ENCODE measurements around the gene CCNA2.

CCNA2 gene

GRCh38 chr4:121823505-121824170 is at the start of gene CCNA2:
Gene CCNA2, minus strand, starts transcription at chr4:121823883. Its CDS starts 255 bp downstream, at chr4:121823628.
- Histone ChIP-seq H3K9ac (ENCODE audit: low read length in 2 of 2) (peak within 1 kb of the TSS; percentile 86 to 89), H3K4me3 (ENCODE audit: low read length in 2 of 2) (peak within 1 kb of the TSS; percentile 75 to 82)

GRCh38 chr4:121869841-121870822 is 46.4 kb upstream of the CCNA2 start, which contains the start of gene BBS7:
Gene BBS7, minus strand, starts transcription at chr4:121870474. Its CDS starts 161 bp downstream, at chr4:121870313.
- peak within 1 kb of the TSS; percentile 79 to 92 for H3K4me3 ChIP-seq (ENCODE audit: low read length in 2 of 2)
- peak within 1 kb of the TSS; percentile 88 for H3K27ac ChIP-seq (ENCODE audit: low read length)
- no peaks in the 10 kb centered on the region for H3K27me3 ChIP-seq (ENCODE audit: control insufficient read depth in 1 of 2, insufficient read depth in 2 of 2, low read length in 2 of 2)
- peaks cover 4% of the 10 kb centered on the region for H3K4me1 ChIP-seq (ENCODE audit: control insufficient read depth, insufficient read depth, low read length)
- H3K9me3 ChIP-seq (ENCODE audit: control insufficient read depth in 2 of 2, low read length in 2 of 2) = no peaks in the 10 kb centered on the region
- peak within 1 kb of the TSS; percentile 86 to 91 for H3K9ac ChIP-seq (ENCODE audit: low read length in 2 of 2)
- H3K36me3 ChIP-seq (ENCODE audit: control insufficient read depth in 2 of 2, insufficient read depth in 2 of 2, low read length in 2 of 2) = no peaks in the 10 kb centered on the region

More at GRCh38 chr4:121823505-121824170, at the start of gene CCNA2:
- Histone ChIP-seq H3K36me3 (ENCODE audit: control insufficient read depth in 2 of 2, insufficient read depth in 2 of 2, low read length in 2 of 2) (peaks cover 2 to 8% of the 10 kb centered on the region in 2 donors), H3K27ac (ENCODE audit: low read length) (peak within 1 kb of the TSS; percentile 68), H3K9me3 (ENCODE audit: control insufficient read depth in 2 of 2, low read length in 2 of 2) (no peaks in the 10 kb centered on the region), H3K4me1 (ENCODE audit: control insufficient read depth, insufficient read depth, low read length) (peaks cover 6% of the 10 kb centered on the region), H3K27me3 (ENCODE audit: control insufficient read depth in 1 of 2, insufficient read depth in 2 of 2, low read length in 2 of 2) (no peaks in the 10 kb centered on the region)

GRCh38 chr4:121863799-121864198 is 40.1 kb upstream of the CCNA2 start:
- Histone ChIP-seq H3K27ac (ENCODE audit: low read length) (no peak overlapping the region), H3K9me3 (ENCODE audit: control insufficient read depth in 2 of 2, low read length in 2 of 2) (no peaks in the 10 kb centered on the region), H3K9ac (ENCODE audit: low read length in 2 of 2) (no peak overlapping the region), H3K27me3 (ENCODE audit: control insufficient read depth in 1 of 2, insufficient read depth in 2 of 2, low read length in 2 of 2) (no peaks in the 10 kb centered on the region), H3K36me3 (ENCODE audit: control insufficient read depth in 2 of 2, insufficient read depth in 2 of 2, low read length in 2 of 2) (peaks cover 3 to 6% of the 10 kb centered on the region in 2 donors), H3K4me1 (ENCODE audit: control insufficient read depth, insufficient read depth, low read length) (peaks cover under 1% of the 10 kb centered on the region), H3K4me3 (ENCODE audit: low read length in 2 of 2) (no peak overlapping the region)

GRCh38 chr4:121861426-121861825 is 37.7 kb upstream of the CCNA2 start:
- Histone ChIP-seq H3K9me3 (ENCODE audit: control insufficient read depth in 2 of 2, low read length in 2 of 2) (no peaks in the 10 kb centered on the region), H3K27ac (ENCODE audit: low read length) (no peak overlapping the region), H3K36me3 (ENCODE audit: control insufficient read depth in 2 of 2, insufficient read depth in 2 of 2, low read length in 2 of 2) (peaks cover 8 to 9% of the 10 kb centered on the region in 2 donors), H3K9ac (ENCODE audit: low read length in 2 of 2) (no peak overlapping the region), H3K4me1 (ENCODE audit: control insufficient read depth, insufficient read depth, low read length) (no peaks in the 10 kb centered on the region), H3K4me3 (ENCODE audit: low read length in 2 of 2) (no peak overlapping the region), H3K27me3 (ENCODE audit: control insufficient read depth in 1 of 2, insufficient read depth in 2 of 2, low read length in 2 of 2) (no peaks in the 10 kb centered on the region)

GRCh38 chr4:121860121-121860520 is 36.4 kb upstream of the CCNA2 start:
- Histone ChIP-seq H3K9me3 (ENCODE audit: control insufficient read depth in 2 of 2, low read length in 2 of 2) (no peaks in the 10 kb centered on the region), H3K27ac (ENCODE audit: low read length) (no peak overlapping the region), H3K36me3 (ENCODE audit: control insufficient read depth in 2 of 2, insufficient read depth in 2 of 2, low read length in 2 of 2) (peaks cover 8 to 9% of the 10 kb centered on the region in 2 donors), H3K27me3 (ENCODE audit: control insufficient read depth in 1 of 2, insufficient read depth in 2 of 2, low read length in 2 of 2) (no peaks in the 10 kb centered on the region), H3K4me3 (ENCODE audit: low read length in 2 of 2) (no peak overlapping the region), H3K9ac (ENCODE audit: low read length in 2 of 2) (no peak overlapping the region), H3K4me1 (ENCODE audit: control insufficient read depth, insufficient read depth, low read length) (no peaks in the 10 kb centered on the region)

- H3K36me3 ChIP-seq (ENCODE audit: control insufficient read depth in 2 of 2, insufficient read depth in 2 of 2, low read length in 2 of 2) = peaks cover 5 to 16% of the 10 kb centered on the region in 2 donors
- no peak overlapping the region for H3K4me3 ChIP-seq (ENCODE audit: low read length in 2 of 2)
- H3K9ac ChIP-seq (ENCODE audit: low read length in 2 of 2) = no peak overlapping the region
- H3K4me1 ChIP-seq (ENCODE audit: control insufficient read depth, insufficient read depth, low read length) = no peaks in the 10 kb centered on the region
- H3K9me3 ChIP-seq (ENCODE audit: control insufficient read depth in 2 of 2, low read length in 2 of 2) = no peaks in the 10 kb centered on the region
- no peaks in the 10 kb centered on the region for H3K27me3 ChIP-seq (ENCODE audit: control insufficient read depth in 1 of 2, insufficient read depth in 2 of 2, low read length in 2 of 2)
- H3K27ac ChIP-seq (ENCODE audit: low read length) = no peak overlapping the region
Observed at GRCh38 chr4:121851354-121851753, 27.7 kb upstream of the CCNA2 start.

- peaks cover 10 to 20% of the 10 kb centered on the region in 2 donors for H3K36me3 ChIP-seq (ENCODE audit: control insufficient read depth in 2 of 2, insufficient read depth in 2 of 2, low read length in 2 of 2)
- H3K27me3 ChIP-seq (ENCODE audit: control insufficient read depth in 1 of 2, insufficient read depth in 2 of 2, low read length in 2 of 2) = no peaks in the 10 kb centered on the region
- H3K27ac ChIP-seq (ENCODE audit: low read length) = no peak overlapping the region
- H3K4me1 ChIP-seq (ENCODE audit: control insufficient read depth, insufficient read depth, low read length) = no peaks in the 10 kb centered on the region
- no peak overlapping the region for H3K4me3 ChIP-seq (ENCODE audit: low read length in 2 of 2)
- no peak overlapping the region for H3K9ac ChIP-seq (ENCODE audit: low read length in 2 of 2)
- H3K9me3 ChIP-seq (ENCODE audit: control insufficient read depth in 2 of 2, low read length in 2 of 2) = no peaks in the 10 kb centered on the region
Observed at GRCh38 chr4:121846662-121847061, 23.0 kb upstream of the CCNA2 start.

GRCh38 chr4:121842862-121843261 is 19.2 kb upstream of the CCNA2 start:
- no peak overlapping the region for H3K4me3 ChIP-seq (ENCODE audit: low read length in 2 of 2)
- H3K4me1 ChIP-seq (ENCODE audit: control insufficient read depth, insufficient read depth, low read length) = no peaks in the 10 kb centered on the region
- peaks cover 12 to 15% of the 10 kb centered on the region in 2 donors for H3K36me3 ChIP-seq (ENCODE audit: control insufficient read depth in 2 of 2, insufficient read depth in 2 of 2, low read length in 2 of 2)

GRCh38 chr4:121838136-121838535 is 14.5 kb upstream of the CCNA2 start:
- H3K27me3 ChIP-seq (ENCODE audit: control insufficient read depth in 1 of 2, insufficient read depth in 2 of 2, low read length in 2 of 2) = no peaks in the 10 kb centered on the region
- no peak overlapping the region for H3K9ac ChIP-seq (ENCODE audit: low read length in 2 of 2)
- H3K4me1 ChIP-seq (ENCODE audit: control insufficient read depth, insufficient read depth, low read length) = no peaks in the 10 kb centered on the region
- H3K27ac ChIP-seq (ENCODE audit: low read length) = no peak overlapping the region
- no peak overlapping the region for H3K4me3 ChIP-seq (ENCODE audit: low read length in 2 of 2)
- H3K9me3 ChIP-seq (ENCODE audit: control insufficient read depth in 2 of 2, low read length in 2 of 2) = no peaks in the 10 kb centered on the region
- H3K36me3 ChIP-seq (ENCODE audit: control insufficient read depth in 2 of 2, insufficient read depth in 2 of 2, low read length in 2 of 2) = peaks cover 7% of the 10 kb centered on the region in 2 donors

More at GRCh38 chr4:121842862-121843261, 19.2 kb upstream of the CCNA2 start:
- H3K27ac ChIP-seq (ENCODE audit: low read length) = no peak overlapping the region
- no peak overlapping the region for H3K9ac ChIP-seq (ENCODE audit: low read length in 2 of 2)
- H3K27me3 ChIP-seq (ENCODE audit: control insufficient read depth in 1 of 2, insufficient read depth in 2 of 2, low read length in 2 of 2) = no peaks in the 10 kb centered on the region
- H3K9me3 ChIP-seq (ENCODE audit: control insufficient read depth in 2 of 2, low read length in 2 of 2) = no peaks in the 10 kb centered on the region

- no peaks in the 10 kb centered on the region for H3K4me1 ChIP-seq (ENCODE audit: control insufficient read depth, insufficient read depth, low read length)
- no peak overlapping the region for H3K27ac ChIP-seq (ENCODE audit: low read length)
- peaks cover 7 to 11% of the 10 kb centered on the region in 2 donors for H3K36me3 ChIP-seq (ENCODE audit: control insufficient read depth in 2 of 2, insufficient read depth in 2 of 2, low read length in 2 of 2)
- H3K9ac ChIP-seq (ENCODE audit: low read length in 2 of 2) = no peak overlapping the region
- no peaks in the 10 kb centered on the region for H3K9me3 ChIP-seq (ENCODE audit: control insufficient read depth in 2 of 2, low read length in 2 of 2)
- H3K27me3 ChIP-seq (ENCODE audit: control insufficient read depth in 1 of 2, insufficient read depth in 2 of 2, low read length in 2 of 2) = no peaks in the 10 kb centered on the region
- no peak overlapping the region for H3K4me3 ChIP-seq (ENCODE audit: low read length in 2 of 2)
Observed at GRCh38 chr4:121829511-121829910, 5.8 kb upstream of the CCNA2 start.

Measured in stomach smooth muscle (tissue), 2 donors.